ENCODE data around the gene SLIT1.

The SLIT1 gene

GRCh38 chr10:97081621-97082235 lies 104.0 kb downstream of the SLIT1 start:
- peak; percentile 90 for DNase-seq (ENCODE audit: extremely low spot score)
- TF ChIP-seq SP1 (IDR thresholded peaks at IDR 0.05) (no peak), CTBP1 (IDR thresholded peaks at IDR 0.05; ENCODE audit: borderline replicate concordance) (no peak), SUZ12 (IDR thresholded peaks at IDR 0.05) (no peak), TARDBP (IDR thresholded peaks at IDR 0.05) (no peak), ARNT (IDR thresholded peaks at IDR 0.05) (no peak), HDGF (IDR thresholded peaks at IDR 0.05; ENCODE audit: borderline replicate concordance) (no peak), LEF1 (IDR thresholded peaks at IDR 0.05; ENCODE audit: borderline replicate concordance) (no peak), NFRKB (IDR thresholded peaks at IDR 0.05) (no peak), FOXA1 (IDR thresholded peaks at IDR 0.05) (no peak), FOXM1 (IDR thresholded peaks at IDR 0.05; ENCODE audit: borderline replicate concordance) (no peak), FOXK2 (IDR thresholded peaks at IDR 0.05) (no peak), BHLHE40 (IDR thresholded peaks at IDR 0.05; ENCODE audit: borderline replicate concordance) (no peak), ZNF384 (IDR thresholded peaks at IDR 0.05) (no peak), L3MBTL2 (conservative IDR thresholded peaks at IDR 0.05) (no peak), ELF4 (IDR thresholded peaks at IDR 0.05) (no peak)
- TF ChIP-seq, protein P1, sequence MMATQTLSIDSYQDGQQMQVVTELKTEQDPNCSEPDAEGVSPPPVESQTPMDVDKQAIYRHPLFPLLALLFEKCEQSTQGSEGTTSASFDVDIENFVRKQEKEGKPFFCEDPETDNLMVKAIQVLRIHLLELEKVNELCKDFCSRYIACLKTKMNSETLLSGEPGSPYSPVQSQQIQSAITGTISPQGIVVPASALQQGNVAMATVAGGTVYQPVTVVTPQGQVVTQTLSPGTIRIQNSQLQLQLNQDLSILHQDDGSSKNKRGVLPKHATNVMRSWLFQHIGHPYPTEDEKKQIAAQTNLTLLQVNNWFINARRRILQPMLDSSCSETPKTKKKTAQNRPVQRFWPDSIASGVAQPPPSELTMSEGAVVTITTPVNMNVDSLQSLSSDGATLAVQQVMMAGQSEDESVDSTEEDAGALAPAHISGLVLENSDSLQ (IDR thresholded peaks at IDR 0.05): no peak
- POLR2A ChIA-PET: no interaction called here
- CTCF ChIA-PET: interaction anchor here (0.6 to 2.3 kb wide), 11 partner anchors 9 to 127 kb away, joined by 3 to 13 read pairs (median 3); no protein-coding TSS in a partner anchor

DNA sequence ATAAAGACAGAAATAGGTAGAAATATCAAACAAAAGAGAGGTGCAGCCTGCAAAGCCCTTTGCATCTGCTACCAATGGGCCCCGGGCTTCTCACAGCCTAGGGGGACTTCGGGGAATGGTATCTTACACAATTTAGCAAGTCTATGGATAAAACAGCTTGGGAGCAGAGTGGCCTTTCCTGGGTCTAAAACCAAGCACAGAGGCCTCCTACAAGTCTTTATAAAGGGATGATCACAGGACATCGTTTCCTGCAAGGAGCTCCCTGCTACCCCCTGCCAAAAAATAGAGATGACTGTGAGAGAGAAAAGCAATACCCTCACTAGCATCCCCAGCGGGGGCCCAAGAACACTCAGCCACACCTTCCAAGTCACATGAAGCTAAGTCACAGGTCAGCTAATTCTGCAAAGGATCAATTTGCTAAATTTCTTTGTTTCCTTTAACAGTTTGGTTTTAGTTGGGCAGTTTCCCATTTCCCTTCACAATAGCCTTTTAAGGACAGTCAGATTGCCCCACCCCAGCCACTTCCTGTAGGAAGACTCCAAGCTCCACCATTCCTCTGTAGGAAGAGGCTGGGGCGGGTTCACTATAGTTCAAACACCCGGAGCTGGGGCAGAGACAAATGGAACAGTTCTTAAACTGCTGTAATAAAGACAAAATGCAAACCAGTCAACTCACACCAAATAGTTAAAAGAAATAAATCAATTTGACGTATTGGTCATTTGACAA lies 105.5 kb downstream of the SLIT1 start:
- CTCF ChIA-PET: interaction anchor here (1.4 to 1.5 kb wide), 2 partner anchors 116 to 130 kb away, joined by 3 to 4 read pairs; no protein-coding TSS in a partner anchor
- POLR2A ChIA-PET: interaction anchor here (1.0 kb wide), 1 partner anchor 121 kb away, joined by 3 read pairs; no protein-coding TSS in a partner anchor
- no peak for DNase-seq (ENCODE audit: extremely low spot score)
- no peak for TF ChIP-seq TARDBP (IDR thresholded peaks at IDR 0.05)
- no peak for TF ChIP-seq SUZ12 (IDR thresholded peaks at IDR 0.05)
- TF ChIP-seq L3MBTL2 (conservative IDR thresholded peaks at IDR 0.05): no peak
- no peak for TF ChIP-seq ARNT (IDR thresholded peaks at IDR 0.05)
- no peak for TF ChIP-seq HDGF (IDR thresholded peaks at IDR 0.05; ENCODE audit: borderline replicate concordance)
- TF ChIP-seq ZNF384 (IDR thresholded peaks at IDR 0.05): no peak
- no peak for TF ChIP-seq FOXA1 (IDR thresholded peaks at IDR 0.05)
- TF ChIP-seq BHLHE40 (IDR thresholded peaks at IDR 0.05; ENCODE audit: borderline replicate concordance): no peak
- TF ChIP-seq, protein P1 (IDR thresholded peaks at IDR 0.05): no peak
- no peak for TF ChIP-seq CTBP1 (IDR thresholded peaks at IDR 0.05; ENCODE audit: borderline replicate concordance)
- TF ChIP-seq ELF4 (IDR thresholded peaks at IDR 0.05): no peak
- TF ChIP-seq NFRKB (IDR thresholded peaks at IDR 0.05): no peak
- no peak for TF ChIP-seq FOXK2 (IDR thresholded peaks at IDR 0.05)
- no peak for TF ChIP-seq SP1 (IDR thresholded peaks at IDR 0.05)
- TF ChIP-seq LEF1 (IDR thresholded peaks at IDR 0.05; ENCODE audit: borderline replicate concordance): no peak
- TF ChIP-seq FOXM1 (IDR thresholded peaks at IDR 0.05; ENCODE audit: borderline replicate concordance): no peak

DNA sequence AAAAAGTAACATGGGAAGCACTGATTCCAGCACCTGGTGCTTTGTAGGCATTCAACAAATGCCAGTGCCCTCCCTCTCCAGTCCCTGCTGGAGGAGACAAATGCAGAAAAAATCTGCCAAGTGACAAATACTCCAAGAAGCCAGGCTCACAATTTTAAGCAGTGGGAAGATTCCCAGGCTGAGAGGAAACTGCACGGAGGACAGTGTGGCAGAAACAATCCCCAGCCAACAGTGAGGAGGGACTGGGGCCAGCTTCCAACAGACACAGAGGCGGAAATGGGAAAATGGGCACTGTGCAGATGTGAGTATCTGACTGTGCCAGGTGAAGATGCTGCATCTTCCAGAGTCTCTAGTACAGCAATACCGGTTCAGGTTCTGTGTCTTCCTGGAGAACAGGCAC lies 106.3 kb downstream of the SLIT1 start:
- DNase-seq (ENCODE audit: extremely low spot score): no peak
- CTCF ChIA-PET: interaction anchor here (1.4 to 1.7 kb wide), 2 partner anchors 117 to 131 kb away, joined by 3 to 4 read pairs; no protein-coding TSS in a partner anchor
- POLR2A ChIA-PET: no interaction called here
- TF ChIP-seq NFRKB (IDR thresholded peaks at IDR 0.05) (no peak), CTBP1 (IDR thresholded peaks at IDR 0.05; ENCODE audit: borderline replicate concordance) (no peak), SUZ12 (IDR thresholded peaks at IDR 0.05) (no peak), BHLHE40 (IDR thresholded peaks at IDR 0.05; ENCODE audit: borderline replicate concordance) (no peak), FOXM1 (IDR thresholded peaks at IDR 0.05; ENCODE audit: borderline replicate concordance) (no peak)

DNA sequence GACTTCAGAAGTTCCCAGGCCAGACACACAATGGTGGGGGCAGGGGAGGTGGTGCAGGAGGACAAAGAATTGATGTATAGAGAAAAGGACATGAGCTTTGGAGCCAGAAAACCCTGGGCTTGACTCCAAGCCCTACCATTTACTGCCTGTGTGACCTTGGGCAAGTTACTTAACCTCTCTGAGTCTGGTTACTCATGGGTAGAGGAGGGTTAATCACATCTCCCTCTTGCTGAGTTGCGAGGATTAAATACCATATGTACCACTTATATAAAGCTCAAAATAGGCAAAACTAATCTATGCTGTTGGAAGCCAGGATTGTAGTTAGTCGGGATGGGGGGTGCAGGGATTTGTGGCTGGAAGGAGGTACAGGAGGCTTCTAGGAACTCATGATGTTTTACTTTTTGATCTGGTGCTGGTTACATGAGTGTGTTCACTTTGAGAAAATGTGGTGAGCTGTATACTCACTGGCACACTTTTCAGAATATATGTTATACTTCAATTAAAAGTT lies 106.8 kb downstream of the SLIT1 start:
- no peak for TF ChIP-seq NFRKB (IDR thresholded peaks at IDR 0.05)
- no peak for TF ChIP-seq SP1 (IDR thresholded peaks at IDR 0.05)
- no peak for TF ChIP-seq BHLHE40 (IDR thresholded peaks at IDR 0.05; ENCODE audit: borderline replicate concordance)
- POLR2A ChIA-PET: no interaction called here
- no peak for DNase-seq (ENCODE audit: extremely low spot score)
- CTCF ChIA-PET: interaction anchor here (1.4 to 1.7 kb wide), 2 partner anchors 117 to 131 kb away, joined by 3 to 4 read pairs; no protein-coding TSS in a partner anchor

DNA sequence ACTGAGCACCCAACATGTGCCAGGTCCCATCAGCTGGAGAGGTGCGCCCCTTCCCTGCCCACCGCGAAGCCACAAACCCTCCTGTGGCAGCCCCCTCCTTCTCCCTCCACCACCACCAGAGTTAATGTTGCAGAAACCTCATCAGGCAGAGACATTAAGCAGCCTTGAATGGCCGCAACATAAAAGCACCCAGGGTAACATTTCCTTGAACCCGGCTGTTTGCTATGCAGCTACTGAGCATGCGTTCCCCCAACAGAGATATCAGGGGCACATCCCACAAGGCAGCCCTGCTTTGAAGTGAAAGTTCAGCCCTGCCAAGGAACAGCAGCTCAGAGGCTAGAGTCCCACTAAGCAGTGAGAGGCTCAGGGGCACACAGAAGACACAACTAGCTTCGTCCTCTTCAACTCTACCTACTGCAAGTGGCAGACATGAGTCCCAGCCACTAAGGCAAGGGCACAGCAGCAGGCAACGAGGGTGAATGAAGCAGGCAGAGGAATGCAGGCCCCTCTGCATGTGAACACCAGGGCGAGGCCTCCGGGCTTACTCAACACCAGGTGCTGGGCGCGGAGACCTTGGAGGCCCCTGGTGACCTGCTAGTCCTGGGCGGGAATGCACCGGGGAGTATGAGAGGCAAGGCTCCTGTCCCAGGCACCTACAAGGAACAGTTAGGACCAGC lies 107.4 kb downstream of the SLIT1 start:
- ChIA-PET CTCF (interaction anchor here (1.7 kb wide), 1 partner anchor 132 kb away, joined by 4 read pairs; no protein-coding TSS in a partner anchor), POLR2A (no interaction called here)
- DNase-seq (ENCODE audit: extremely low spot score): no peak
- no peak for TF ChIP-seq ARNT (IDR thresholded peaks at IDR 0.05)
- no peak for TF ChIP-seq TARDBP (IDR thresholded peaks at IDR 0.05)
- no peak for TF ChIP-seq NFRKB (IDR thresholded peaks at IDR 0.05)
- TF ChIP-seq SP1 (IDR thresholded peaks at IDR 0.05): no peak
- no peak for TF ChIP-seq FOXM1 (IDR thresholded peaks at IDR 0.05; ENCODE audit: borderline replicate concordance)
- no peak for TF ChIP-seq ZNF384 (IDR thresholded peaks at IDR 0.05)
- no peak for TF ChIP-seq SUZ12 (IDR thresholded peaks at IDR 0.05)
- no peak for TF ChIP-seq FOXA1 (IDR thresholded peaks at IDR 0.05)
- TF ChIP-seq ELF4 (IDR thresholded peaks at IDR 0.05): no peak

DNA sequence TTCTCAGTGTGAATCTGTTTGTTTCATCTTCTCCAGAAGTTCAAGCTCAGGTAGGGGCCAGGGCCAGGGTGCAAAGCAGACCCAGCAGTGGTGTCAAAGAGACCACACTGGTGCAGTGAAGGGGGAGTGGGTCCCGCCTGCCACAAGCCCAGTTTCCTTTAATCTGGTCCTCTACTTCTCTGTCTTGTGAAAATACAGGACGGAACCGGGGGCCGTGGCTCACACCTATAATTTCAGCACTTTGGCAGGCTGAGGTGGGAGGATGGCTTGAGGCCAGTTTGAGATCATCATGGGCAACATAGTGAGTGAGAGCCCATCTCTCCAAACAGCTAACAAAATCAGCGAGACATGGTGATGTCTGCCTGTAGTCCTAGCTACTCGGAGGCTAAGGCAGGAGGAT lies 109.0 kb downstream of the SLIT1 start:
- TF ChIP-seq, protein P1 (IDR thresholded peaks at IDR 0.05): no peak
- TF ChIP-seq LEF1 (IDR thresholded peaks at IDR 0.05; ENCODE audit: borderline replicate concordance) (no peak), BHLHE40 (IDR thresholded peaks at IDR 0.05; ENCODE audit: borderline replicate concordance) (no peak), ARNT (IDR thresholded peaks at IDR 0.05) (no peak), FOXK2 (IDR thresholded peaks at IDR 0.05) (no peak), NFRKB (IDR thresholded peaks at IDR 0.05) (no peak), FOXM1 (IDR thresholded peaks at IDR 0.05; ENCODE audit: borderline replicate concordance) (no peak), L3MBTL2 (conservative IDR thresholded peaks at IDR 0.05) (no peak), SUZ12 (IDR thresholded peaks at IDR 0.05) (no peak), FOXA1 (IDR thresholded peaks at IDR 0.05) (no peak), ZNF384 (IDR thresholded peaks at IDR 0.05) (no peak), SP1 (IDR thresholded peaks at IDR 0.05) (no peak), TARDBP (IDR thresholded peaks at IDR 0.05) (no peak), CTBP1 (IDR thresholded peaks at IDR 0.05; ENCODE audit: borderline replicate concordance) (no peak), HDGF (IDR thresholded peaks at IDR 0.05; ENCODE audit: borderline replicate concordance) (no peak), ELF4 (IDR thresholded peaks at IDR 0.05) (no peak)
- no peak for DNase-seq (ENCODE audit: extremely low spot score)
- ChIA-PET POLR2A (no interaction called here), CTCF (interaction anchor here (0.7 to 6.9 kb wide), 4 partner anchors 13 to 133 kb away, joined by 3 to 139 read pairs (median 4); no protein-coding TSS in a partner anchor)
